Inflammatory macrophage treated with lipopolysaccharide for 4 hours (primary cell): ENCODE measurements around the gene ANK3.

ENCODE experiments used
- DNase-seq: peaks from one replicate; pipeline ENCODE4 v3.0.0-alpha.2; 2020

Gene ANK3

GRCh38 chr10:60169111-60169510 is 220.6 kb downstream of the ANK3 start:
- DNase-seq = no peak

GRCh38 chr10:60167050-60167449 is 222.6 kb downstream of the ANK3 start:
- no peak for DNase-seq

- no peak for DNase-seq
Observed at GRCh38 chr10:60163786-60164185, 225.9 kb downstream of the ANK3 start.

GRCh38 chr10:60162631-60163030 is 227.0 kb downstream of the ANK3 start:
- DNase-seq = no peak

- DNase-seq = no peak
Observed at GRCh38 chr10:60155943-60156683, 233.6 kb downstream of the ANK3 start.

GRCh38 chr10:60155099-60155877 is 234.4 kb downstream of the ANK3 start:
- DNase-seq = no peak

- no peak for DNase-seq
Observed at GRCh38 chr10:60149003-60149402, 240.7 kb downstream of the ANK3 start.

GRCh38 chr10:60148266-60148840 is 241.3 kb downstream of the ANK3 start:
- no peak for DNase-seq

GRCh38 chr10:60147576-60148265 is 242.0 kb downstream of the ANK3 start:
- DNase-seq = no peak

GRCh38 chr10:60147025-60147424 is 242.7 kb downstream of the ANK3 start:
- no peak for DNase-seq

GRCh38 chr10:60144099-60144498 is 245.6 kb downstream of the ANK3 start:
- no peak for DNase-seq

- no peak for DNase-seq
Observed at GRCh38 chr10:60142736-60143135, 246.9 kb downstream of the ANK3 start.

- DNase-seq = no peak
Observed at GRCh38 chr10:60141896-60142559, 247.6 kb downstream of the ANK3 start.

GRCh38 chr10:60140651-60141632 is 248.7 kb downstream of the ANK3 start:
- DNase-seq = no peak

GRCh38 chr10:60139798-60140566 is 249.7 kb downstream of the ANK3 start:
- no peak for DNase-seq

GRCh38 chr10:60139290-60139689 is 250.4 kb downstream of the ANK3 start:
- no peak for DNase-seq

GRCh38 chr10:60138842-60139241 is 250.8 kb downstream of the ANK3 start:
- DNase-seq = no peak

- no peak for DNase-seq
Observed at GRCh38 chr10:60138026-60138425, 251.6 kb downstream of the ANK3 start.

- DNase-seq = no peak
Observed at GRCh38 chr10:60137292-60137992, 252.2 kb downstream of the ANK3 start.

GRCh38 chr10:60135020-60135419 is 254.7 kb downstream of the ANK3 start:
- no peak for DNase-seq
